Osteoblast (primary cell): ENCODE measurements around the gene STING1. TPM values are rescaled to one million over a fixed set of nuclear protein-coding genes. Genes with fewer than 3 reads are reported as not detected.
A peak's percentile ranks its signal among the peaks of the same experiment; 100 is the strongest.
"Not testable (repeated sequence)": the region's sequence is repeated elsewhere in the genome, so short reads cannot be mapped to it uniquely, and the experiment has no call there.

Experiments used
- DNase-seq: peaks from one replicate; pipeline ENCODE4 v3.0.0; 2011; ENCODE audit warnings: low spot score, mixed read lengths; ENCODE audit not compliant: insufficient read length; ENCODE audit errors: missing footprints
- H2AFZ ChIP-seq: 2 replicates; pipeline ENCODE4 v1.6.0; 2011; ENCODE audit warnings: mild to moderate bottlenecking, low read length
- H3K27ac ChIP-seq: 2 replicates; pipeline ENCODE4 v1.5.1; 2011; ENCODE audit warnings: mild to moderate bottlenecking, low read depth, low read length, moderate library complexity
- H3K27me3 ChIP-seq: 2 replicates; pipeline ENCODE4 v1.6.0; 2012; ENCODE audit warnings: mild to moderate bottlenecking, control low read depth, inconsistent platforms, low read length, moderate library complexity; ENCODE audit not compliant: insufficient read depth
- H3K36me3 ChIP-seq: 2 replicates; pipeline ENCODE4 v1.5.1; 2011; ENCODE audit warnings: mild to moderate bottlenecking, low read length, control low read depth, moderate library complexity; ENCODE audit not compliant: insufficient read depth
- H3K4me1 ChIP-seq: 2 replicates; pipeline ENCODE4 v1.5.1; 2011; ENCODE audit warnings: mild to moderate bottlenecking, low read length, control low read depth, moderate library complexity; ENCODE audit not compliant: insufficient read depth
- H3K4me2 ChIP-seq: 2 replicates; pipeline ENCODE4 v1.6.0; 2011; ENCODE audit warnings: mild to moderate bottlenecking, low read length; ENCODE audit not compliant: insufficient read depth
- H3K4me3 ChIP-seq: fragments of 200-600 bp; sonication (generic); 3 replicates; pipeline ENCODE4 v1.5.1; 2012; ENCODE audit warnings: mild to moderate bottlenecking, low read length, inconsistent platforms; ENCODE audit not compliant: insufficient read depth
- H3K79me2 ChIP-seq: 2 replicates; pipeline ENCODE4 v1.6.0; 2012; ENCODE audit warnings: mild to moderate bottlenecking, low read length, control low read depth, inconsistent platforms; ENCODE audit not compliant: insufficient read depth
- H3K9me3 ChIP-seq: 2 replicates; pipeline ENCODE4 v1.5.1; 2011; ENCODE audit warnings: low read depth, low read length, control low read depth
- H4K20me1 ChIP-seq: 2 replicates; pipeline ENCODE4 v1.6.0; 2012; ENCODE audit warnings: mild to moderate bottlenecking, low read length, control low read depth; ENCODE audit not compliant: insufficient read depth
- total RNA-seq: library from RNA; depleted of rRNA; stranded (reverse); fragments of >200 nt; gene quantifications from 2 replicates; pipeline ENCODE4 v1.2.3, GENCODE V29; 2012
- TF ChIP-seq, protein P1 (sequence below): IDR thresholded peaks from 2 replicates; pipeline ENCODE4 v1.5.1; 2011; ENCODE audit warnings: mild to moderate bottlenecking, low read depth, low read length, moderate library complexity; ENCODE audit errors: extremely low read depth

STING1 gene
- total RNA-seq, 1 donor: 46.3 TPM

DNA sequence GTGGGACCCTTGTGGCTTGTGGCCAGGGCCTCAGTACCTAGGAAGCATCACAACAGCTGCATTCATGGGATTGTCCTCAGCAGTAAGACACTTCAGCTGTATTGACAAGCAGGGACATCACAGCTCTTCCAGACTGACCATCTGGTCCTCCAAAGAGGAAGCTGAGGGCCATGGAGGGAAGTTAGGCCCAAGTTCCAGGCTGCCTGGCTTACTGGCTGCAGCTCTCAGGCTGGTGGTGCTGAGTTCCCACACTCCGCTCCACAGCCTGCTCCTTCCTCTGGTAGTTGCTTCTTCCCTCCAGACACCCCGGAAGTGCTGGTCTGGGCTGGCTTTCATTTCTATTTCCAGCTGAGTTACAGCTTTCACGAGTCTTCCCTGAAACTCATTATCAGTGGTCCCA lies 5.7 kb upstream of the STING1 start:
- no peak overlapping the region for H3K4me2 ChIP-seq
- no peaks in the 10 kb centered on the region for H3K79me2 ChIP-seq
- TF ChIP-seq, protein P1, sequence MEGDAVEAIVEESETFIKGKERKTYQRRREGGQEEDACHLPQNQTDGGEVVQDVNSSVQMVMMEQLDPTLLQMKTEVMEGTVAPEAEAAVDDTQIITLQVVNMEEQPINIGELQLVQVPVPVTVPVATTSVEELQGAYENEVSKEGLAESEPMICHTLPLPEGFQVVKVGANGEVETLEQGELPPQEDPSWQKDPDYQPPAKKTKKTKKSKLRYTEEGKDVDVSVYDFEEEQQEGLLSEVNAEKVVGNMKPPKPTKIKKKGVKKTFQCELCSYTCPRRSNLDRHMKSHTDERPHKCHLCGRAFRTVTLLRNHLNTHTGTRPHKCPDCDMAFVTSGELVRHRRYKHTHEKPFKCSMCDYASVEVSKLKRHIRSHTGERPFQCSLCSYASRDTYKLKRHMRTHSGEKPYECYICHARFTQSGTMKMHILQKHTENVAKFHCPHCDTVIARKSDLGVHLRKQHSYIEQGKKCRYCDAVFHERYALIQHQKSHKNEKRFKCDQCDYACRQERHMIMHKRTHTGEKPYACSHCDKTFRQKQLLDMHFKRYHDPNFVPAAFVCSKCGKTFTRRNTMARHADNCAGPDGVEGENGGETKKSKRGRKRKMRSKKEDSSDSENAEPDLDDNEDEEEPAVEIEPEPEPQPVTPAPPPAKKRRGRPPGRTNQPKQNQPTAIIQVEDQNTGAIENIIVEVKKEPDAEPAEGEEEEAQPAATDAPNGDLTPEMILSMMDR: no peak
- H3K4me1 ChIP-seq: peaks cover 9% of the 10 kb centered on the region
- no peaks in the 10 kb centered on the region for H4K20me1 ChIP-seq
- H2AFZ ChIP-seq: peak overlapping the region; percentile 53
- H3K27ac ChIP-seq: no peak overlapping the region
- no peaks in the 10 kb centered on the region for H3K9me3 ChIP-seq
- no peaks in the 10 kb centered on the region for H3K36me3 ChIP-seq
- no peaks in the 10 kb centered on the region for H3K27me3 ChIP-seq
- no peak for DNase-seq
- H3K4me3 ChIP-seq: no peak overlapping the region

DNA sequence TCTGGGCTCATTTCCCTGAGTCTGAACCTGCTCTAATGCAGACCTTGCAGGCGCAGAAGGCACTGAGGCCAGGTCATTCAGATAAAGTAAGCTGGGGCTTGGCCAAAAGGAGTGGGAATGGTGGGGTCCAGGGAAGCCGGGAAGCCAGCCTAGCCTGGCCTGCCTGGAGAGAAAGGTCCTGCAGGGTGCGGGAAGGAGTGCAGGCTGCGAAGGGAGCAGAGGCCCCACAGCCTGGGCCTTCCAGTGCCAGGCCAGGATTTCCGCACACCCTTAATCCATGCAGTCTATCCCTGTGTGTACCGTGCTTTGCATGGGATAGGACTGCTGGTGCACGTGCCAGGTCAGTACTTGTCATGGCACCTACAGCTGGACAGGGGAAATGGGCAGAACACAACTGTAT lies 3.6 kb upstream of the STING1 start:
- no peaks in the 10 kb centered on the region for H4K20me1 ChIP-seq
- no peaks in the 10 kb centered on the region for H3K27me3 ChIP-seq
- no peak overlapping the region for H2AFZ ChIP-seq
- no peak overlapping the region for H3K27ac ChIP-seq
- no peak for DNase-seq
- H3K4me3 ChIP-seq: no peak overlapping the region
- no peaks in the 10 kb centered on the region for H3K9me3 ChIP-seq
- TF ChIP-seq, protein P1: no peak
- H3K36me3 ChIP-seq: no peaks in the 10 kb centered on the region
- peaks cover 8% of the 10 kb centered on the region for H3K79me2 ChIP-seq
- H3K4me1 ChIP-seq: peaks cover 16% of the 10 kb centered on the region
- H3K4me2 ChIP-seq: no peak overlapping the region

DNA sequence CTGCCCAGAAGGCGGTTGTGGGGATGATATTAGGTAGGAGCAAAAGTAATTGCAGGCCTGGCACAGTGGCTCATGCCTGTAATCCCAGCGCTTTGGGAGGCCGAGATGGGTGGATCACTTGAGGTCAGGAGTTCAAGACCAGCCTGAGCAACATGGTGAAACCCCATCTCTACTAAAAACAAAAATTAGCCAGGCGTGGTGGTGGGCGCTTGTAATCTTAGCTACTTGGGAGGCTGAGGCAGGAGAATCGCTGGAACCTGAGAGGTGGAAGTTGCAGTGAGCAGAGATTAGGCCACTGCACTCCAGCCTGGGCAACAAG lies 291 bp upstream of the STING1 start:
- Histone ChIP-seq H3K4me2 (peak overlapping the region; percentile 90), H2AFZ (peak overlapping the region; percentile 84), H3K79me2 (peaks cover 28% of the 10 kb centered on the region), H3K4me1 (peaks cover 24% of the 10 kb centered on the region), H3K27ac (peak overlapping the region; percentile 98), H3K36me3 (peaks cover 20% of the 10 kb centered on the region)
- not testable (repeated sequence) for H3K27me3 ChIP-seq, H3K9me3 ChIP-seq, H3K4me3 ChIP-seq, DNase-seq, H4K20me1 ChIP-seq

DNA sequence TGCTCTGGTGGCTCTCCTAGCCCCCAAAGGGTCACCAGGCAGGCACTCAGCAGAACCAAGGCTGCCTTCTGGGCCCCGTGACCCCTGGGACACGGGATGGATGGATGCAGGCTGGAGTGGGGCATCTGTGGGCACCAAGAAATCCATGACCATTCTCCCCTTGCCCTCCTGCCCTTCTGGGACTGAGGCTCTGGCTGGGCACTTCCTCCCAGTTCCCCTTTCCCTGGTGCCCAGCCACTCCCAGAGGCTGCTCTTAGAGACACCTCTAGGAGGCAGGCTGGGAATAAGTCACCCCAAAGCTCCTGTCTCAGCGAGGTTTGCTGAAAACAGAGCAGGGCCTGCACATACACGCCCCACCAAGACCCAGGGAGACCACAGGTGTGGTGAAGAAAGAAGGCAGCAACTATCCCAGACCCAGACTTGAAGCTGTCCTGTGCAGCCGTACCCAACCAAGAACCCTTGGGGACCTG lies 943 bp downstream of the STING1 start:
- Histone ChIP-seq H3K4me3 (peak overlapping the region; percentile 85), H3K36me3 (peaks cover 28% of the 10 kb centered on the region), H3K4me1 (peaks cover 24% of the 10 kb centered on the region), H3K9me3 (no peaks in the 10 kb centered on the region), H3K79me2 (peaks cover 28% of the 10 kb centered on the region), H3K27ac (peak overlapping the region; percentile 98), H3K4me2 (peak overlapping the region; percentile 90), H4K20me1 (peaks cover 3% of the 10 kb centered on the region), H2AFZ (peak overlapping the region; percentile 84), H3K27me3 (no peaks in the 10 kb centered on the region)
- TF ChIP-seq, protein P1: peak; percentile 39
- peak; percentile 84 for DNase-seq
